Neutrophil (primary cell): ENCODE data around the gene PDPN.
"Not testable (repeated sequence)": the region's sequence is repeated elsewhere in the genome, so short reads cannot be mapped to it uniquely, and the experiment has no call there.

Source experiments
- H3K27ac ChIP-seq: fragments of 200-600 bp; sonication (generic); 2 replicates; pipeline ENCODE4 v1.5.1; 2016; ENCODE audit warnings: mild to moderate bottlenecking, moderate library complexity
- H3K27me3 ChIP-seq: fragments of 200-600 bp; sonication (generic); 2 replicates; pipeline ENCODE4 v1.6.0; 2016; ENCODE audit warnings: mild to moderate bottlenecking
- H3K36me3 ChIP-seq: fragments of 200-600 bp; sonication (generic); 2 replicates; pipeline ENCODE4 v1.5.1; 2017
- H3K4me1 ChIP-seq, 2 experiments: fragments of 200-600 bp in 1 of 2; sonication (generic) in 1 of 2; 1 replicate in 1 of 2; 2 replicates in 1 of 2; pipeline versions ENCODE4 v1.5.1 to v1.6.1; 2013 to 2016; ENCODE audit warnings: low read depth in 1 of 2, low read length in 1 of 2, mild to moderate bottlenecking in 1 of 2, moderate library complexity in 1 of 2; ENCODE audit not compliant: control insufficient read depth in 1 of 2, insufficient read depth in 1 of 2
- H3K4me3 ChIP-seq, 2 experiments: fragments of 200-600 bp in 1 of 2; sonication (generic) in 1 of 2; 1 replicate in 1 of 2; 2 replicates in 1 of 2; pipeline ENCODE4 v1.5.1; 2013 to 2016; ENCODE audit warnings: low read depth in 1 of 2, low read length in 1 of 2, mild to moderate bottlenecking in 1 of 2, moderate library complexity in 1 of 2
- H3K9me3 ChIP-seq: fragments of 200-600 bp; sonication (generic); 2 replicates; pipeline ENCODE4 v1.5.1; 2016
- CTCF ChIP-seq: fragments of 200-600 bp; sonication (generic); IDR thresholded peaks from 2 replicates; pipeline ENCODE4 v1.5.1; 2016; ENCODE audit warnings: antibody characterized with exemption

PDPN gene

DNA sequence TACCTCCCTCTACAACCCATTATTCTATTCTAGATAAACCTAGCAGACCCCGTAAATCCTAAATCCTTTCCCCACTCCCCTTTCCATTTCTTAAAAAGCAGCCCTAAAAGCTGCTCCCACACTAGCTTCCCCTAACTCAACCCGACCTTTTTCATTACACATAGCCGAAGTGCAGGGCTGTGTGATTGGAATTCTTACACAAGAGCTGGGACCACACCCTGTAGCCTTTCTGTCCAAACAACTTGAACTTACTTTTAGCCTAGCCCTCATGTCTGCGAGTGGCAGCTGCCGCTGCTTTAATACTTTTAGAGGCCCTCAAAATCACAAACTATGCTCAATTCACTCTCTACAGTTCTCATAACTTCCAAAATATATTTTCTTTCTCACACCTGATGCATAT is 19.6 kb upstream of the PDPN start:
- TF ChIP-seq CTCF, result no peak
- H3K9me3 ChIP-seq, result no peaks in the 10 kb centered on the region
- no peaks in the 10 kb centered on the region for H3K4me1 ChIP-seq
- no peaks in the 10 kb centered on the region for H3K36me3 ChIP-seq
- peaks cover 17% of the 10 kb centered on the region for H3K27me3 ChIP-seq
- no peak overlapping the region for H3K27ac ChIP-seq
- H3K4me3 ChIP-seq, result no peak overlapping the region

DNA sequence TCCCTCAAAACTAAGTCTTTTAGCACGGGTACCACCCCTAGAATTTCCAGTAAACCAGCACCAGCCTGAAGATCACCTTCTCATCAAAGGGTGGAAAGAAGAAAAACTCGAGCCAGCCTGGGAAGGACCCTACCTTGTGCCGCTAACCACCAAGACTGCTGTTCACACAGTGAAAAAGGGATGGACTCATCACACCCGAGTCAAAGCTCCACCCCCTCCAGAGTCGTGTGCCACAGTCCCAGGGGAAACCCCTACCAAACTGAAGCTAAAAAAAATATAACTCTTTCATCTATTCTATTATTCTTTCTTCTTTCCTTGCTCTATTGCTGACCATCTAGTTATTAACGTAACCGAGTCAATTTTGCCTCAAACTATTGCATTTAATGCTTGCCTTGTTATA is 13.2 kb upstream of the PDPN start:
- H3K9me3 ChIP-seq, H3K36me3 ChIP-seq, H3K27ac ChIP-seq, H3K4me3 ChIP-seq, H3K4me1 ChIP-seq: not testable (repeated sequence)
- H3K27me3 ChIP-seq, result peaks cover 46% of the 10 kb centered on the region

DNA sequence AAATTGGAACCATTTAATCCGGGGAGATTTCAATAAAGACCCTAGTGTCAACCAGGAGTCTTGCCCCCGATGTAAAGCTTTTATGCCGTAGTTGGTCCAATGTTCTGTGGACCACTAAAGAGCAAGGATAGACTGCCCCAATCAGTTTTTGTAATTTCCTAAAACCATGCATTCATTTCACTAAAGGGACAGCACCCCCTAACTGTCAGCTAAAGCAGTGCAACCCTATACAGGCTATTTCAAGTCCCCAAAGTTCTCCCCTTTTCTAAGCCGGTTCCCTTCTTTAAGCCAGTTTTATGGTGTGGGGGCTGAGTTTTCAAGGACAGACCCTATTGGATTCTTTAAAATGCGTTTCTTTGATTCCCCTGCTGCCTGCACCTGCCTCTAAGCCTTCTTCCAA is 12.7 kb upstream of the PDPN start:
- H3K27me3 ChIP-seq, result peaks cover 46% of the 10 kb centered on the region
- H3K9me3 ChIP-seq, result no peaks in the 10 kb centered on the region
- H3K36me3 ChIP-seq, result no peaks in the 10 kb centered on the region
- no peaks in the 10 kb centered on the region for H3K4me1 ChIP-seq
- no peak overlapping the region for H3K27ac ChIP-seq
- no peak for TF ChIP-seq CTCF
- no peak overlapping the region for H3K4me3 ChIP-seq

- H3K4me1 ChIP-seq, result no peaks in the 10 kb centered on the region
- H3K27me3 ChIP-seq, result peaks cover 44% of the 10 kb centered on the region
- no peak overlapping the region for H3K4me3 ChIP-seq
- no peak for TF ChIP-seq CTCF
- H3K27ac ChIP-seq, result no peak overlapping the region
- H3K36me3 ChIP-seq, result no peaks in the 10 kb centered on the region
- H3K9me3 ChIP-seq, result no peaks in the 10 kb centered on the region
Measured at GRCh38 chr1:13573586-13573985, 10.0 kb upstream of the PDPN start.

DNA sequence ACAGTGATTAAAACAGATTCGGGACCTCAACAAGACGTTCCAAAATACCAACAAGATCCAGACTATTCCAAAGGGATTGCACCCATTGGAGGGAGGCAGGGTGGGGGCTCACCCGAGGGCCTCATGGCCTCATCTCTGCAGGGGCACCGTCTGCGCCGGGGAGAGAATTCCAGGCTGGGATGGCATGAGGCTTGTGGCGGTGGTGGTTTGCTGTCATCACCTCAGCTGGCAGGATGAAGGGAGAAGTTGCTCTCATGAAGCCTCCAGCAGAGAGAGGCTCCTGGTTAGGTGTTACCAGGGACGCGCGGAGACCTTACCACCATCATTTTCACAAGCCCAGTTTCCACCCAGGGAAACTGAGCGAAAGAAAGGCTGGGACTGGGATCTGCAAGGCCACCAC is 6.7 kb upstream of the PDPN start:
- H3K9me3 ChIP-seq, result no peaks in the 10 kb centered on the region
- no peak overlapping the region for H3K4me3 ChIP-seq
- no peaks in the 10 kb centered on the region for H3K4me1 ChIP-seq
- H3K36me3 ChIP-seq, result no peaks in the 10 kb centered on the region
- no peak overlapping the region for H3K27ac ChIP-seq
- H3K27me3 ChIP-seq, result peaks cover 38% of the 10 kb centered on the region
- no peak for TF ChIP-seq CTCF

DNA sequence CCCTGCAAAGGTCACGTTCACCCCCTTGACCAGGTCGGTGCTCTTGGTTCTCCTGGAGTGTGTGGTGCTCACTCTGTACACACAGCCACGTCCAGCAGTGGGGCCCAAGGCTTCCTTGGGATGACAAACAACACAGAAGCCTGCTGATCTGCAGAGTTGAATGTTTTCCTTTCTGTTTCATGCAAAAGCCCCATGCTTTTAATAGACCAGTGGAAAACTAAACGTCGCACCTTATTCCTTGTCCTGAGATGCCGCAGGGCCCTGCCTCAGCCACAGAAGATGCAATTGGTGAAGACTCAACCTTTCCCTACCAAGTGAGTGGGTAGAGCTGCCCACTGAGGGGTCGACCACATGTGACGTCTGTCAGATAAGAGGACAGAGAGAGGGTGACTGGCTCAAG is 5.8 kb upstream of the PDPN start:
- Histone ChIP-seq H3K4me3 (no peak overlapping the region), H3K4me1 (no peaks in the 10 kb centered on the region), H3K27me3 (peaks cover 43% of the 10 kb centered on the region), H3K27ac (no peak overlapping the region), H3K36me3 (no peaks in the 10 kb centered on the region), H3K9me3 (no peaks in the 10 kb centered on the region)
- no peak for TF ChIP-seq CTCF
